Activated CD4-positive, alpha-beta T cell treated with anti-CD3 and anti-CD28 coated beads for 1 hour (primary cell): ENCODE measurements around the gene SPON1.
"Not testable (repeated sequence)": the region's sequence is repeated elsewhere in the genome, so short reads cannot be mapped to it uniquely, and the experiment has no call there.

Experiments used
- DNase-seq: peaks from one replicate; pipeline ENCODE4 v3.0.0-alpha.2; 2020

SPON1 gene

GRCh38 chr11:13962562-13963168 lies at the start of gene SPON1:
Gene SPON1 (plus strand): TSS chr11:13962723. CDS start chr11:13962905, 182 bp downstream.
- peak; percentile 31 for DNase-seq

- DNase-seq, result no peak
Measured at GRCh38 chr11:13917264-13917663, 45.3 kb upstream of the SPON1 start.

GRCh38 chr11:13917904-13918303 lies 44.6 kb upstream of the SPON1 start:
- no peak for DNase-seq

GRCh38 chr11:13920756-13921155 lies 41.8 kb upstream of the SPON1 start:
- no peak for DNase-seq

GRCh38 chr11:13921545-13921944 lies 41.0 kb upstream of the SPON1 start:
- DNase-seq, result no peak

GRCh38 chr11:13923182-13923581 lies 39.3 kb upstream of the SPON1 start:
- no peak for DNase-seq

GRCh38 chr11:13923716-13924650 lies 38.5 kb upstream of the SPON1 start:
- no peak for DNase-seq

GRCh38 chr11:13924801-13925327 lies 37.7 kb upstream of the SPON1 start:
- no peak for DNase-seq

- DNase-seq, result not testable (repeated sequence)
Measured at GRCh38 chr11:13926366-13926765, 36.2 kb upstream of the SPON1 start.

GRCh38 chr11:13926981-13927380 lies 35.5 kb upstream of the SPON1 start:
- no peak for DNase-seq

GRCh38 chr11:13927481-13927880 lies 35.0 kb upstream of the SPON1 start:
- DNase-seq, result no peak

- no peak for DNase-seq
Measured at GRCh38 chr11:13928566-13929251, 33.8 kb upstream of the SPON1 start.

GRCh38 chr11:13929395-13929891 lies 33.1 kb upstream of the SPON1 start:
- DNase-seq, result no peak

GRCh38 chr11:13931356-13931755 lies 31.2 kb upstream of the SPON1 start:
- no peak for DNase-seq

- DNase-seq, result not testable (repeated sequence)
Measured at GRCh38 chr11:13937154-13937553, 25.4 kb upstream of the SPON1 start.

GRCh38 chr11:13938829-13939228 lies 23.7 kb upstream of the SPON1 start:
- DNase-seq, result not testable (repeated sequence)

GRCh38 chr11:13939961-13940906 lies 22.3 kb upstream of the SPON1 start:
- no peak for DNase-seq

GRCh38 chr11:13940907-13941256 lies 21.6 kb upstream of the SPON1 start:
- no peak for DNase-seq

- DNase-seq, result no peak
Measured at GRCh38 chr11:13941775-13942174, 20.7 kb upstream of the SPON1 start.

- DNase-seq, result no peak
Measured at GRCh38 chr11:13942378-13942777, 20.1 kb upstream of the SPON1 start.

- no peak for DNase-seq
Measured at GRCh38 chr11:13942971-13943381, 19.5 kb upstream of the SPON1 start.

GRCh38 chr11:13944016-13944415 lies 18.5 kb upstream of the SPON1 start:
- DNase-seq, result no peak
